ENCODE results near the gene SETD5.

GRCh38 chr3:9441501-9442221, 44.2 kb downstream of the SETD5 start:
- TF ChIP-seq CTCF (IDR thresholded peaks at IDR 0.05) (no peak), POLR2A (IDR thresholded peaks at IDR 0.05) (no peak)
